ENCODE data around the gene LPCAT1. TPM values are rescaled to one million over a fixed set of nuclear protein-coding genes. Genes with fewer than 3 reads are reported as not detected.

The LPCAT1 gene
- total and polyA plus RNA-seq, 2 of the 13 experiments (the other 11 are each of a cell fraction or from before 2014, with no cell fraction given): 29.8 to 90.6 TPM

GRCh38 chr5:1490376-1490775, 33.4 kb downstream of the LPCAT1 start (continued):
- TF ChIP-seq SKI (IDR thresholded peaks at IDR 0.05; ENCODE audit: partially characterized antibody) (no peak), MAFG (CRISPR knock-in tag; IDR thresholded peaks at IDR 0.05) (no peak)

- Histone ChIP-seq H3K9ac (ENCODE audit: insufficient read depth, low read depth, low read length) (no peak overlapping the region), H4K20me1 (ENCODE audit: insufficient read depth, low read length) (peaks cover 4% of the 10 kb centered on the region; the same call in 1 of the 2 replicates), H3K4me2 (ENCODE audit: low read depth, low read length) (no peak overlapping the region), H3K4me3 (replicated peaks in 1 of 3; ENCODE audit: insufficient read depth in 1 of 3, low read depth in 2 of 3, low read length in 3 of 3) (no peak overlapping the region), H3K79me2 (ENCODE audit: insufficient read depth, low read length) (no peaks in the 10 kb centered on the region), H2AFZ (ENCODE audit: low read length) (no peak overlapping the region), H3K36me3 (replicated peaks in 1 of 2; ENCODE audit: control insufficient read depth in 1 of 2, insufficient read depth in 2 of 2, low read length in 2 of 2) (peaks cover 56 to 83% of the 10 kb centered on the region in 2 experiments), H3K9me3 (ENCODE audit: low read length) (no peaks in the 10 kb centered on the region), H3K27me3 (ENCODE audit: control insufficient read depth in 1 of 2, insufficient read depth in 2 of 2, low read length in 2 of 2) (no peaks in the 10 kb centered on the region), H3K27ac (ENCODE audit: extremely low read length, insufficient read depth, low read length) (no peak overlapping the region), H3K4me1 (ENCODE audit: insufficient read depth, low read length) (no peaks in the 10 kb centered on the region)
- in situ Hi-C loops (cut with HindIII; ENCODE audit: extremely low pct_ligation_motif_present, low pct_unique_long_range_greater_than_20kb) (no loop called here), intact Hi-C loops (cut with micrococcal nuclease; ENCODE audit: unreplicated experiment) (no loop called here)
- TF ChIP-seq, protein P1, sequence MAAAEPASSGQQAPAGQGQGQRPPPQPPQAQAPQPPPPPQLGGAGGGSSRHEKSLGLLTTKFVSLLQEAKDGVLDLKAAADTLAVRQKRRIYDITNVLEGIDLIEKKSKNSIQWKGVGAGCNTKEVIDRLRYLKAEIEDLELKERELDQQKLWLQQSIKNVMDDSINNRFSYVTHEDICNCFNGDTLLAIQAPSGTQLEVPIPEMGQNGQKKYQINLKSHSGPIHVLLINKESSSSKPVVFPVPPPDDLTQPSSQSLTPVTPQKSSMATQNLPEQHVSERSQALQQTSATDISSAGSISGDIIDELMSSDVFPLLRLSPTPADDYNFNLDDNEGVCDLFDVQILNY (CRISPR knock-in tag; conservative IDR thresholded peaks at IDR 0.05): no peak
- TF ChIP-seq AGO2 (optimal IDR thresholded peaks at IDR 0.05; ENCODE audit: low read depth, low read length): peak; percentile 41
- ChIA-PET POLR2A (interaction anchor here (0.5 kb wide), 1 partner anchor 967 kb away, joined by 3 read pairs; no protein-coding TSS in a partner anchor), CTCF (ENCODE audit: low intra/inter-chr PET ratio, low total read pairs) (no interaction called here)
- BruUV-seq (replicated peaks): no TSS peak
- WGBS (ENCODE audit: low lambda C conversion rate): 94% methylated on average over 18 of the region's 18 CpGs
- ATAC-seq (no peak), FAIRE-seq (no peak), DNase-seq (ENCODE audit: low spot score) (no peak)
Measured at GRCh38 chr5:1489754-1490153, 34.0 kb downstream of the LPCAT1 start.

DNA sequence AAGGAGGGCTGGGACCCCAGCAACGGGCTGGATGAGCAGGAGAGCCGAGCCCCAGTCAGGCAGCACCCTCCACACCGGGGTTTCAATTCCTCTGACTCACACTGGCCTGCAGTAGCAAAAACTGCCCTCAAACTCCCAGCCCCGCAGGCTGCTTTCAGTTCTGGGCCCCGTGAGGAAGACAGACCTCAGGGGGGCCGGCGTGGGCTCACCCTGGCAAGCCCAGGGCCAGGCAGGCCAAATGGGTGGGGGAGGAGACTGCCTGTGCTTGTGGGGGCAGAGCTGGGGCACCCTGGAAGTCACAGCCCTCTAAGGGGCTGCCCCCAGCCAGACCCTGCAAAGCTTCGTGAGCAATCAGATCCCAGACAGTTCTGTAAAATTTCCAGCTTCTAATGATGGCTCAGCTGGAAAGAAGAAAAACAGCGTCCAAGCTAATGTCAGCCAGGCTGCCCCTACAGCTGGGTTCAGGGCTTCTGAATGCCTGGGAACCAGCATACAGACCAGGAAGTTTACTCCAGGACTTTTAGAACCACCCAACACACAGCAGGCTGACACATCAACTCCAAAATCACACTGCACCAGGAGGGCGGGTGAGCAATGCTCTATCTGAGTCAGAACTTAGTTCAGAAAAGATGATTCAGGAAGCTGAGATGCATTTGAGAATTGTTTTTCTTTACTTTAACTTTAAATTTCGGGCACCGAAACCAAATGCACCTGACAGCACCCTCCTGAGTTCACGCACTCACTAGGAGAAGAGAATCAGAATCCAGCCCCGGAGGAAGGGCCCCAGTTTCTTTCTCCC, 34.7 kb downstream of the LPCAT1 start:
- Histone ChIP-seq H3K27me3 (ENCODE audit: control insufficient read depth in 1 of 2, insufficient read depth in 2 of 2, low read length in 2 of 2) (no peaks in the 10 kb centered on the region), H3K27ac (ENCODE audit: extremely low read length, insufficient read depth, low read length) (no peak overlapping the region), H3K4me1 (ENCODE audit: insufficient read depth, low read length) (no peaks in the 10 kb centered on the region), H3K4me3 (replicated peaks in 1 of 3; ENCODE audit: insufficient read depth in 1 of 3, low read depth in 2 of 3, low read length in 3 of 3) (no peak overlapping the region), H4K20me1 (ENCODE audit: insufficient read depth, low read length) (peaks cover 4% of the 10 kb centered on the region; the same call in 1 of the 2 replicates), H3K79me2 (ENCODE audit: insufficient read depth, low read length) (no peaks in the 10 kb centered on the region), H2AFZ (ENCODE audit: low read length) (no peak overlapping the region), H3K36me3 (replicated peaks in 1 of 2; ENCODE audit: control insufficient read depth in 1 of 2, insufficient read depth in 2 of 2, low read length in 2 of 2) (peaks cover 53 to 82% of the 10 kb centered on the region in 2 experiments), H3K9ac (ENCODE audit: insufficient read depth, low read depth, low read length) (no peak overlapping the region), H3K4me2 (ENCODE audit: low read depth, low read length) (no peak overlapping the region), H3K9me3 (ENCODE audit: low read length) (no peaks in the 10 kb centered on the region)
- in situ Hi-C loops (cut with HindIII; ENCODE audit: extremely low pct_ligation_motif_present, low pct_unique_long_range_greater_than_20kb) (no loop called here), intact Hi-C loops (cut with micrococcal nuclease; ENCODE audit: unreplicated experiment) (no loop called here)
- CTCF ChIA-PET (ENCODE audit: low intra/inter-chr PET ratio, low total read pairs): no interaction called here
- ATAC-seq: no peak
- no TSS peak for BruUV-seq (replicated peaks)
- WGBS (ENCODE audit: low lambda C conversion rate): 99% methylated on average over 5 of the region's 14 CpGs
- DNase-seq (ENCODE audit: low spot score): no peak
- TF ChIP-seq AGO2 (optimal IDR thresholded peaks at IDR 0.05; ENCODE audit: low read depth, low read length) (peak; percentile 45), ZNF672 (CRISPR knock-in tag; IDR thresholded peaks at IDR 0.05) (no peak)
- POLR2A ChIA-PET: no interaction called here
- no peak for FAIRE-seq

All from HepG2 (cell line).